HG02852 (cell line): ENCODE data around the gene PDK2.

Source experiments
- ATAC-seq: cut with Tn5 transposase; IDR thresholded peaks from one replicate; pipeline ENCODE4 v1.9.1; 2021; ENCODE audit warnings: mild to moderate bottlenecking, moderate library complexity; ENCODE audit not compliant: unreplicated experiment

PDK2 gene

GRCh38 chr17:50133769-50134099 lies 38.6 kb downstream of the PDK2 start:
- no peak for ATAC-seq

DNA sequence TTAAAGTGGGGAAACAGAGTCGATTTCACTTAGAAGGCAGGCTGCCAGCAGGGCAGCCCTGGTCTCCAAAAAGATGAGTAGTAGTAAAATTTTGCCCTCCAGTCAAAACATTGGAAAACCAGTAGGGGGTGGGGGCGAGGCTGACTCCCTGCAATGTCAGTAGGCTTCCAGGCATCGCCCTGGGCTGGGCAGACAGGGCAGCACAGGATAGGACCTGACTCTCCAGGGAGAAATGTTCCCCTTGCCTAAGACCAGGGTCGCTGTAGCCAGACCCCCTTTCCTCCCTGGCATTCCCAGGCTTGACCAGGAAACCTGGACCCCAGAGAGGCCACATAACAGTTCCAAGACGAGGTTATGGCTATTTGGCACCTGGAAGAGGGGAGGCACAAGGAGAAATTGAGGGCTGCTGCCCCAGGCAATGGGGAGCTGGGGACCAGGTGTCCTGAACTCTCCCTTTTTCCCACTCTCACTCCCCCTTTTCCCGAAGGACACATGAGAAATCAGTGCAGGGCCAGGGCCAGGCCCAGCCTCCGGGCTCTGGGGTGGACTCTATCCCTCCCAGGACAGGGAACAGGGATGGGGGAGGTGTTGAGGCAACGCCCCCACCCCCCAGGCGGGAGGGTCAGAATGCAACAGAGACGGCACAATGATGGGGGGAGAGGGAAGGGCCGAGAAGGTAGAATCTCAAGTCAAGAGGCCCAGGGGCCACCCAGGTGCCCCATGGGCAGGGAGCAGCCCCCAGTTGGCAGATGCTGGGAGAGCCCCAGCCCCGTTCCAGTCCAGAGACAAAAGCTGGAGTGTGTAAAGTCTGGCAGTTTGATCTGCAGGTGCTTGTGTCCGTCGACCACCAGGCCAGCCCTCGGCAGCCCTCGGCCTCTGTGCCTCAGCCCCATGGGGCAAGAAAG lies 39.3 kb downstream of the PDK2 start:
- no peak for ATAC-seq

GRCh38 chr17:50135316-50136095 lies 40.4 kb downstream of the PDK2 start:
- no peak for ATAC-seq

GRCh38 chr17:50136096-50136687 lies 41.0 kb downstream of the PDK2 start:
- no peak for ATAC-seq

- ATAC-seq, result no peak
Measured at GRCh38 chr17:50137042-50137441, 41.9 kb downstream of the PDK2 start.

DNA sequence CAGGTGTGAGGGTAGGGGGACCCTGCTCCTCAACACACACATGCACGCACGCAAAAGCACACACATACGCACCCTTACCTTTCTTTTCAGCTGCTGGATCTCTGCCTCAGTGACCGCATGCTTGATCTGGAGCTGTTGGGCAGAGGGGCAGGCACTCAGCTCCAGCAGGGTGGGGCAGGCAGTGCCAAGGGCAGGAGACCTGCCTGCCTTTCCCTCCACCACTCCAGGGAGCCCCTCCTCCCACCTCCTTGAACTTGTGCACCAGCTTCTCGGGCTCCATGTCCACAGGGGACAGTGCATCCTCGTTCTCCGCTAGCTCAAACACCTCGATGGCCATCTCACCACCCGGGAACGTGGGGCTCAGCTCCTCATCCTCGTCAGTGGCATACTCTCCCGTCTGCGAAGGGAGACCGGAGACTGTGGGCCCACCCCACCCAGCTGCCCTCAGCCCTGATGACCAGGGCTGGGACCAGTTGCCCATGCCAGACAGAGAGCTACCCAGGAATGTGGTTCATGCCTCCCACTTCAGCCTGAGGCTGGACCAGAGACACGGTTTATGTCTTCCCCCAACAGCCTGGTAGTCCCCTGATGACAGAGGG lies 44.1 kb downstream of the PDK2 start:
- no peak for ATAC-seq

DNA sequence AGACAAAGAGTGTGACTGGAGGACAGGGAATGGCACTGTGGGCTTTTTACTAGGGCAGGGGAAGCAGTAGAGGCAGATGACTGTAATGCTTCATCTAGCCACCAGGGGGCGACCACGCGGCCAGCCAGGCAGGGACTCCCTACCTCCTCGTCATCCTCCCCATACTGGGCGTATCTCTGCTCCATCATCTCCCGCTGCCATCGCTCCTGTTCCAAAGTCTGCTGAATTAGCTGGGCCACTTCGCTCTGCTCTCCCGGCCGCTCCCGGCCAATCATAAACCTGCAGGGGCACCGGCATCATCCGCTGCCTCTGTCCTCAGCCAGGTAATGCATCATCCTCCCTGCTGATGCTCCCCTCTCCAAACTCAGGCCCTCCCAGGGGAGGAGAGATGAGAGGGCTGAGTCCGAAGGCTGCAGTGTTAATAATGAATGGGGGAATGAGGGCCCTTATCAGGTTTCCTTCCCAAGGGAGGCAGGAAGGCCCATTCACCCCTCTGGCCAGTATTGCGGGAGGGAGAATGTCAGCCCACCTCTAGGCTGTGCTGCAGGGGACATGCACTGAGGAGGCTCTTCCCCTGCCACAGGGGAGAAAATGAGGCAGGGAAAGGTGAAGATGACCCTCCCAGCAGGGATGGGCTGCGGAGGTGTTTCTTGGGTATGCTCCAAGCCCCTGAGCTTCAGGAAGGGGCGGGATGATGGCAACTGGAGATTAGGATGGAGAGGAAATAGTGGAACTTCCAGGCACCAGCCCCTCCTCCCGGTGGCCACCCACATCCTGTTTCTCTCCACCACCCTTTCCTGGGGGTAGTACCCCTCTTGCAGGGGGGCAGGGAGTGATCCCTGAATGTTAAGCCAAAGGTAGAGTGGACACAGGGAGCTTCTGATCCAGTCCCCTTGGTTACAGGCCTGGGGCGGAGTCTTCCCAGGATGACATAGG lies 45.1 kb downstream of the PDK2 start:
- peak; percentile 64 for ATAC-seq

GRCh38 chr17:50141026-50141744 lies 46.0 kb downstream of the PDK2 start:
- no peak for ATAC-seq

GRCh38 chr17:50141745-50142110 lies 46.6 kb downstream of the PDK2 start:
- ATAC-seq, result no peak

GRCh38 chr17:50143461-50144176 lies 48.5 kb downstream of the PDK2 start:
- ATAC-seq, result no peak

- no peak for ATAC-seq
Measured at GRCh38 chr17:50144355-50144754, 49.2 kb downstream of the PDK2 start.

- no peak for ATAC-seq
Measured at GRCh38 chr17:50144845-50145531, 49.8 kb downstream of the PDK2 start.

DNA sequence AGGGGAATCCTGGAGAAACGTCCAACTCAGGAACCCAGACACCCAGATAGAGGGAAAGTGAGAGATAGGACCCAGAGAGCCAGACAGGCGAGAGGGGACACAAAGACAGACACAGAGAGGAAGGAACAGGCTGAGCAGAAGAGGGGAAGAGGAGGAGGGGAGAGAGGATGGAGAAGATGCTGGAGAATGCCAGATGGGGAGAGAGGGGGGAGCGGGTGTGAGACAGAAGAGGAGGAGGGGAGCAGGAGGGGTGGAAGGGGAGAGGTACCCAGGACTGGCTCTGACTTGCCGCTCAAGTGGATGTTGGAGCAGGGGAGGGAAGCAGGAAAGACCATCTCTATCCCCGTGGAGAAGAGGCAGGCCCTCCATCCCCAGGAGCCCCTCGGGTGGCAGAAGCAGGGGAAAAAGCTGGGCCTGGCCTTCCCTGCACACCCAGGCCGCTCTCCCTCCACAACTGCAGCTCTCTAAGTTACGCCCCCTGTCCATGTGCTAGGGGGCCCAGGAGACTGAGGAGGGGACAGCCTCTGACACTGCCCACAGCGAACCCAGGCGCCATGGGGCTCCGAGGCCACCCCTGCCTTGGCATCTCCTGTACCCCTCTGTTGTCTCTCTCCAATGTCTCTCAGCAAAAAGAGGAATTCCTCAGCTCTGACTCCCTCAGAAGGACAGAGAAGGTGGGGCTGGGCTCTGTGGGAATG lies 50.5 kb downstream of the PDK2 start:
- ATAC-seq, result no peak

DNA sequence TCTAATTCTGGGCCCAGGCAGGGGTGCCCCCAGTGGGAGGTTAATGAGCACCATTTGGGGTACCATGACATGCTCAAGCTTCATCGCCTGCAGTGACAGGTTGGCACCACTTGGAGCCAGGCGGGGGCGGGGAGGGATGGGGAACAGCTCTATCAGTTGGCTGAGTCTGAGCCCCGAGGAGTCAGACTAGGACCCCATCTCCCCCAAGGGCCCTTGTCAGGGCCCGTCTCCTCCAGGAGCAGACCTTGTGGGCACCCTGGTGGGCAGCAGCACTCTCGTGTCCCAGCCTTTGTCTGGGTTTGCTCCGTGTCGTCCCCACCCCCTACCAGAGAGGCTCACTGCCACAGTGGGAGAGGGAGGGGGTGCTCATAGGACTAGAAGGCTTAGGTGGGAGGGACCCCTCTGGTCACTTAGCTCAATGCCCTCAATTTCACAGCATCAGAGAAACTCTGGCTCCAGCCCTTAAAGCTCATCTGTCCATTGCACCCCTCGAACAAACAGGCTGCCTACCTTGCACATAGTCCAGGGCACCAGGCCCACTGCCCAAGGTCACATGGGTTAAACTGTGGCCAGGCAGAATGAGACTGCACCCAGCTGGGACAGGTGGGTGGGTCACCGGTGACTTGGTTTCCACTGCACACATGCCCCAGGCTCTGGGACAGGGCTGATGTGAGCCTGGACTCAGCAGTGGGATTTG lies 51.2 kb downstream of the PDK2 start:
- ATAC-seq, result no peak

GRCh38 chr17:50146927-50147665 lies 51.9 kb downstream of the PDK2 start:
- no peak for ATAC-seq

DNA sequence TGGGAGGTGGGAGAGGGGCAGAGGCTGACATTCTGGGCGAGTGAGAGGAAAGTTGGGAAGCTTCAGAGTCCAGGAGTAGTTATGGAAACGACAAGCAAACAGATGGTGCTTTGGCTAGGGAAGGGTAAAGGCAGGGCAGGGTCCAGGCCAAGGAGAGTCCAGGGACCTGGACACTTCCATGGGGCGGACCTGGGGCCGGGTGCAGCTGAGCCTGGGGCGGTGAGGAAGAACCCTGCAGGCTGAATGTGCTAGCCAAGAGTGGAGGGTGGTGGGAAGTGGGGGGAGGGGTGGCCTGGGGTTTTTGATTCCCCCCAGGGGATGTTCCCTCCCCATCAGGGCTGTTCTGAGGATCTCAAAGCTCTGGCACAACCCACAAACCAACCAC lies 52.7 kb downstream of the PDK2 start:
- ATAC-seq, result no peak
